Stimulated activated CD8-positive, alpha-beta memory T cell treated with anti-CD3 and anti-CD28 coated beads, Interleukin-12 subunit alpha, Interleukin-12 subunit beta, amount 100 ng/mL, for 24 hours (primary cell): Measurements from ENCODE around the gene LRAT.
"Not testable (repeated sequence)": the region's sequence is repeated elsewhere in the genome, so short reads cannot be mapped to it uniquely, and the experiment has no call there.

Experiments
- DNase-seq: peaks from one replicate; pipeline ENCODE4 v3.0.0-alpha.2; 2020; ENCODE audit errors: extremely low read depth

The LRAT gene

DNA sequence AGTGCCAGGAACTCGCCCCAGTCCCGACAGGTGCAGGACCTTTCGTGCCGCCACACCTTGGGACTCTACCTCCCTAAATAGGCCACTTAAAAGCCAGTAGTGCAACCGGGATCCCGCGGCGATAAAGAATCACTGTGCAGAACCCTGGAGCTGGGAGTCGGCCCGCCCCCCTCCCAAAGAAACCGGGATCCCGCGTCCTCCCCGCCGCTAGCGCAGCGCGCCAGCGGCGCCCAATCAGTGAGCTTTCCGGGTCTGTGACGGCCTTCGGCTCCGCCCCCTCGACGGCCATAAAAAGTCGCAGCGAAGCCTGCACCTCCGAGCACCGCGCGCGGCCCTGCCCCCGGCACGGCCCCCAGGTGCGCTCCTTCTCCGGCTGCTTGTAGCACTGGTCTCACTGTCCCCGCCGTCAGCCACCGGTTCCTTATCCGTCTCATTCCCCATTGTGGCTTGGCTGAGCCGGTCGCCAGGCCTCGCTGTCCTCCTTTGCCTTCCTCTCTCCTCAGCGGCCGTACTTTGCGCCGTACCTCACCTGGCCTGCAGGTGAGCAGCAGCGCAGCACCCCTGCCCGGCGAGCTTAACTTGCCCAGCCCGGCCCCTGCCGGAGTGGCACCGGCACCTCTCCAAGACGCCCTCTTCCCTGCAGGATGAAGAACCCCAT lies at the start of gene LRAT:
Gene LRAT, plus strand, starts transcription at position 318 of the 658 bp plus-strand sequence. Its CDS starts 327 bp downstream, at position 645.
- no peak for DNase-seq

DNA sequence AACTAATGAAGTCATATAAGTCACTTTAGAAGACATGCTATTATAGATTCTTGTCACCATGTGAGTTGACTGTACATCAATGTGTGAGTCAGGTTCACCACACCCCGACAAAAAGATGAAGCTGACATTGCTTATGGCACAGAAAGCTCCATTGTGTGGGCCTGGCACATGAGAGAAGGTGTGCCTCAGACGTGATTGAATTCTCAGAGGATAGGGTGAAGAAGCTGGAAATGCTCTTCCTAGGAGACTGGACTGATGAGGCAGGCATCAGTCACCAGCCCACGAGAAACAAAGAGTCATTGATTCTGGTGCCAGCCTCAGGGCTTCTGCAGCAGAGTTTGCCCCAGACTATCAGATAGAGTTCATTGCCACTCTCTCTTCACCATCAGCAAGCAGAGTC lies 35.9 kb upstream of the LRAT start:
- no peak for DNase-seq

DNA sequence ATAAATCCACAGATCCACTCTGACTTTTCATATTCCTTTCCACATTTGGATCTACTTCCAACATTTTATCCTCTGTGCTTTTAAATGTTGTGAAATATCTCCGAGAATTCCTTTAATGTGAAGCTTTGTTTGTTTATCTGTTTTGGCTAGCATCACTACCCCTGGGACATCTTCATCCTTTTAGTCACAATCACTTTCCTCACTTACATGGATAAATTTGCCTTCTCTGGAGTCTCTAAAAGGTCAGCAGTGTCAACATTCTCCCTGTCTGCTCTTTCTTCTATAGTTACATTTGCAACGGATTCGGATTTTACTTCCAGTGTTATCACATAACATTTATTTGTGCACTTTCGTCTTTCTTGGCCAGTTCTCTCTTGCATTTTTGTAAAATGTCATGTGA lies 34.2 kb upstream of the LRAT start:
- DNase-seq, result no peak

DNA sequence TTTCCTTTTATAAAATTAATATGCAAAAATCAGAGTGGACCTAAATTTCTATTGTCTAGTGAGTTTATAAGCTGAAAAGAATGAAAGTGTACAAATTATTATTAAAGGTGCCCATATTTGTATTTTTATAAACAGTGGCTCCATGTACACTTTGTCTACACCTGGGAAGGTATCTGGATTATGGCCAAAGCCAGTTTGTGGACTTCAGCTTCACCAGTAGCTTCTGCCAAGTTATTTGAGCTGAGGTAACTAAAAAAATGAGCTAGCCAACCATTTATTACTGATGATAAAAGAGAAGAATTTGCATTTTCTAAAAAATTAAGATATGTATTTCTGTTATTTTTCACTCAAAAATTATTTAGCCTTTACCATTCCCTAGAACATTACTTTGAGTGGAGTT lies 32.3 kb upstream of the LRAT start:
- DNase-seq, result no peak

DNA sequence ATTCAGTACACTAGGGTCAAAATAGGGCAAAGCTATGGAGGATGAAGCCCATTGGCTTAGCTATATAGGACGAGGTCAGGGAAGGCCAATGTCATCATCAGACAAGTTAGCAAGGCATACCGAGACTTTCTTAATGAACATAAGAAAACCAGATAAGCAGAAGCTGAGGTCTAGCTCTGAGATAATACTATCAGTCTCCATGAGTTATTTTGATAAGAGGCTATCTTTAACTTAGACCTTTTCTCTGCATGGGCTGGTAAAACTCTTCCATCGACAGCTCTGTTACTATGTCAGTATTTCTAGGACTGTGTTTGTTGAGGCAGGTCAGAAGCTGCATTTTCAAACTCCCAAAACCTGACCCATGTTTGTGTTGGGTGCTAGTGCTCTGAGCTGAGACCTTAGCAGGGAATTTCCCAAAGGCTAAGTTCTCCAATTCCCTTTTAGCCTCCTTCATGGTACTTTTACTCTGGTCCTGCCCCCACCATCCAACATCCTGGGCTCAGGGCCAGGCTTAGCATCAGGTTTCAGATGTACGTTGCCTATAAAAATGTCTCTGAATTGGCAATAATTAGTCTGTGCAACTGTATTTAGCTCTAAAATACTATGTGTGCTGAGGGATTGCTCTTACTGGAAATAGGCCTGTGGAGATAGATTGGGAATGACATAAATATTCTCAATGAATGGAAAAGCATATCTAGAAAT lies 29.3 kb upstream of the LRAT start:
- DNase-seq, result no peak

DNA sequence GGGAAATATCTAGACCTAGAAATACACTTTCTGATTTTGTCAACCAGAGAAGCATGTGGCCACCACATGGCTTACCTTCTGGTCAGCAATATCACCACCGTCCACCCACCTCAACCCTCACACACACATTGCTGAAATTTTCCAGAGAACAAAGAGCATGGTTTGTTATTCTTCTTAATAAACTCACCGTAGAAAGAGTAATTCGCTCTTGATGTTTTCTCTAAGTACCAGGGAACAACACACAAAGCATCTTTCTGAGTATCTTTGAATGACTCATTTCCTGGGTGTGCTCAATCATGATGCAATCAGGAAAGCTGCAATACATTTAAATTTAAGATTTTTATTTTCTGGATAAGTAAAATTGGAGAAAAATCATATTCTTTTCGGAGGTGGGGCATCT lies 24.7 kb upstream of the LRAT start:
- no peak for DNase-seq

DNA sequence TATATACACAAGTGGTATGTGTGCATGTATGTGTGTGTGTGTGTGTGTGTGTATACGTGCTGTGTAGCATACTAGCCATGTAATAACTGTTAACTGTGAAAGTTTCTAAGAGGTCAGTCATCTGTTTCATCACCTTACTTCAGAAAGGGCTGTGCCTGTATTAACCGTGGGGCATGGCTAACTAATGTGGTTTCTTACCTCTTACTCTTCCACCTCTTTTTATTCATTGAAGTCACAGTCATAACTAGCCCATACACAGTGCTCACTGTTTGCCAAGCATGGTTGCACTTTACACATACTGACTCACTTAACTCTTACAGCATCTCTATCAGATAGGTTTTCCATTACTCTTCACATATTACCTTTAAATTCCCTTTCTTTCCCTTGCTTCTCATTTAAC lies 23.7 kb upstream of the LRAT start:
- DNase-seq, result no peak

DNA sequence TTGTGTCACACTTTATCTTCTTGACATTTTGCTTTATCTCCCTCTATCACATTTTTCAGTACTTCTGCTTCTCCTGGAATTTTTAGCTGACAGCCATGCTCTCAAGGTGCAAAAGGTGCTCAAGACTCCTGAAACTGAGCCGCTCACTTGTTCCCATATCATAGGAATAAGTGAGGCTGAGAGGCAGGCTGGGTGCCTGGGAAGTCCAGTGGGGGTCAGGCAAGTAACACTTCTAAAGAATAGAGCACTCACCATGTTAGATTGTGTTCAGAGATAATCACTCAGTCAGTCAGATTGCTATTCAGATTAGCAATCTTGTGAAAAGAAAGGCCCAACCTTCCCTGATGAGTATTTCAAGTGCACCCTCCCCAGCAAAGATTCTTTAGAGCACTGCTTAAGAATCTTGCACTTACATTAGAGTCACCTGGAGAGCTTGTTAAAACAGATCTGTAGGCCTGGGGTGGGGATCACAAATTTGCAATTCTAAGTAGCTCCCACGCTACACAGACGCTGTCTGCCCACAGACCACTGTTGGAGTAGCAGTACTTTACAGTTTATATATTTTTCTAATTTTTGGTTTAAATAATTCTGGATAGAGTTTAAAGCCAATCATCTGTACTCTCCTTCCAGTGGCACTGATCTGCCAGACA lies 23.1 kb upstream of the LRAT start:
- no peak for DNase-seq

DNA sequence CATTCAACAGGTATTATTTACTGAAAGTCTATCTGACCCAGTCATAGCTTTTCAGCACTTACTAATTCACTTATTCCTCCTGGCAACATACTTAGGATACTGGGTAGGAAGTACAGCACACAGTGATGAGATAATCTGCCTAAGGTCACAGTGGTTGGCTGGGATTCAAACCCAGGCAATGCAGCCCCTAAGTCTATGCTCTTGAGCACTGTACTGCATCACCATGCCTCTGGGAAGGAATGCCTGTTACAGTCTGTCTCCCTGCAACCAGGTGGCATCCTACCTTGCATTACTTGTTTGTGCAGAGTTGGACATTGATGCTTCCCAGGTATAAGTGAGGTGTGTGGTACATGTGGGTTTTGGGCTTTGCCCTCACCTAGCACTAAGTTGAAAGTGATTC lies 21.5 kb upstream of the LRAT start:
- no peak for DNase-seq

DNA sequence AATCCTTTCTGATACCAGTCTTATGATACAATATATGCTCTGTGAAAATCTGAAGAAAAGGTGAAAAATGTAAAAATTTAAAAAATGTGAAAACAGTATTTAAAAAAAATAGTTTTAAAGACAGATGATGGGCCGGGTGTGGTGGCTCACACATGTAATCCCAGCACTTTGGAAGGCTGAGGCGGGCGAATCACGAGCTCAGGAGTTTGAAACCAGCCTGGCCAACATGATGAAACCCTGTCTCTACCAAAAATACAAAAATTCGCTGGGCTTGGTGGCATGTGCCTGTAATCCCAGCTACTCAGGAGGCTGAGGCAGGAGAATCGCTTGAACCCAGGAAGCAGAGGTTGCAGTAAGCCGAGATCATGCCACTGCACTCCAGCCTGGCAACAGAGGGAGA lies 20.2 kb upstream of the LRAT start:
- DNase-seq, result not testable (repeated sequence)

DNA sequence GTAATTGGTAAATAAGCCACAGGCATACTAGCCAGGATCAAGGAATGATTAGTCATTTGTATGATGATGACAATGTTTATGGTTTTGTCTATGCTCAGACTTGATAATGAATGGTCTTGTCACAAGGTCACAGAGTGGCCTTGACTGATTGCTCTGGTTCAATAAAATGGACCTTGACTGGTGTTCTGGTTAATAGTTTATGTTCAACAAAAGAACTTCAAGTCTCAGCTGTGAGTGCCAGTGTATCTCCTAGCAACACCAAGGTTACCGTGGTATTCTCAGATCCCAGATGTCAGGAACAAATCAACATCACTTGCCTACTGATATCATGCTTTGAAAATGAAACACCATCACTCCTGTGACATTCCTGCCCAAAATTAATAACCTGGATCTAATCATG lies 16.3 kb upstream of the LRAT start:
- no peak for DNase-seq

DNA sequence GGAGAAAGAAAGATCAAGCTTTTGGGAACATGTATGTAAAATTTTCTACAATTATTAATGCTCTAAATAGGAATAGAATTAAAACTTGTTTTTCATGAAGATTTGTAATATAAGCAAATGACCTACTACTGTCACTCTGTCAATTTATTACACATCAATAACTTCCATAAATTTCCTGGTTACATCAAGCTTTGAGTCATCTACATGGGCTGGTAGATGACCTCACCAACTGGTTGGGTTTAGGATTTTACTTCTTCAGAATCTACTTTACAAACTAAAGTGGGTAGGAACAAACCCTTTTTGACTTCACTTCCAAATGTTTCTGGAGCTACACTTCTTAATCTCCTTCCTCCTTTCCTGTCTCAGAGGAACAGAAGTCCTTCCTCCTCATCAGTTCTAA lies 12.0 kb upstream of the LRAT start:
- DNase-seq, result no peak

DNA sequence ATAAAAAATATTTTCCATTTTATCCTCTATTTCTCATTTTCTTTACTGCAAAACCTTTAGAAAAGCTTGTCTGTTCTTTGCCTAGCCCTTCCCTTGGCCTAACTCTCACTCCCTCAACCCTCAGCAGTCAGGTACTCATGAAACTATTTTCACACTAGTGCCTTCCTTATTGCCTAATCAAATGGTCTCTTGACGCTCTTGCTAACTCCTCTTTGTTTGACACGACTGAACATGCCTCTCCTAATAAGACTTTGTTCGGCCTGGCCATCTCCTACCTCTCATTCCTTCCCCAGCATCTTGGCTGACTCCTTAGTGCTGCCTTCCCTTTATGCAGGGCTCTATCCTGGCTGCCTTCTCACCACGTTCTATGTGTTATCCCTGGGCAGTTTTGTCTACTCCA lies 11.1 kb upstream of the LRAT start:
- no peak for DNase-seq

DNA sequence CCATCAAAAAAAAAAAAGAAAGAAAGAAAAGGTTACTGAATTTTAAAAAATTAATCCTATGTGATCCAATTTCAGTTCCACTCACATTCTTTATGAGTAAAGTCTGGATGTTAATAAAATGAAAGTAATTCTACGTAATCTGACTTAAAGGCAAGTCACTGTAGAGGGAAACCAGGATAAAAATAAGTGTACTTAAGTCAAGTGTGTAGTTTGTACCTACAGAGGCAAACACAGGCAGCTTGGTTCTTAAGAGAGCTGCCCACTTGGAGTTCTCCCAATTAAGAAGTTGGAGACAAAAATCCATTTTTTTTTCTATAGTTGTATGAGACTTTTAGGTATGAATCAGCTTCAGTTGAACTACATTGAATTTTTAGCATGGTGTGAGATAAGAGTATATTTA lies 7.0 kb upstream of the LRAT start:
- no peak for DNase-seq

DNA sequence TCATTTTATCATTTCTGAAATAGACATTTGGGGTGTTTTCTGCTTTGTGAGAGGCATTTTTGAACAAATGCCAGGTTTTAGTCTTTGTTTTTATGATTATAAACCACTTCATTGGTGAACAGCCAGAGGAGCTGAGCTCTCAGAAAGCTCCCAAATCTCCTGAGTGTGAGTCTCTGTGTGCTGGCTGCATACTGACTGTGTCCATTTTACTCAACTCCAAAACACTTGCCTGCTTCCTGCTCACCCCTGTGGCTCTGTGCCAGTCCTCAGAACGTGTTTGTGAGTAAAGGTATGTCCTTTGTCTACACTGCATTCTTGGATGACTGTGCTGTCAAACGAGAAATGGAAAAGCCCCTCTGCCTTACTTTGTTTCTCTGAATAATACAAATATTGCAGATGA lies 5.4 kb upstream of the LRAT start:
- DNase-seq, result no peak

DNA sequence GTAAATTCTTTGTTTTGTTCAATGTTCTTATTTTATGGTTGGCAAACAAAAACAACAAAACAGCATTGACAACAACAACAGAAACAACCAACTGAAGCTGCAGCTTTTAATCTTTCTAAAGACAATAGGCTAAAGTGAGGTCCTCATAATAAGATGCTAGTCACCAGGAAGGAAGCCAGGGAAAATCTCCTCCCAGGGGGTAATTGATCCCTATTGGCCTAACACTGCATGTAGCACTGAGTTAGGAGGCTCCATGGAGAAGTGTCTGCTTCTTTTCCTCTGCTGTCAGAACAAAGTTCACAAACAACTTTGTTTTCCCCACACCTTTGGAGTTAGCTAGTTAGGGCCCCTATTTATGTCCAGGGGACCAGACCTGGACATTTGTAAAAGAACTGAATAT lies 4.7 kb upstream of the LRAT start:
- no peak for DNase-seq

DNA sequence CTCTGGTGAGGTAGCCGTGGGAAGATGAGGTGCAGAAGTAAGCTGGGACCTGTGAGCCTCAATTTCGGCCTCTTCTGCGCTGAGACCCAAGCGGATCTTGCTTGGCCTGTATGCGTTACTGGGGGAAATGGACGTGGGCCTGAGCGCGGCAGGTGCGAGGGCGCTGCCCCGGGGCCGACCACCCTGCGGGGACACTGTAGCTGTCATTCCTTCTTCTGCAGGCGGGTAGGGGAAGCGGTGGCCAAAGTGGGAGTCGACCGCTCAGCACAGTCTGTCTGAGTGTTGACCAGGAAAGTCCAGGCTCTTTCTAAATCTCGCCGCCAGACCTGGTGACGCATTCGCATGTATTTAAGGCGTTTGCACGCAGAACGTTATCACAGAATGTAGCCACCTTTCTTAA lies 3.3 kb upstream of the LRAT start:
- no peak for DNase-seq

DNA sequence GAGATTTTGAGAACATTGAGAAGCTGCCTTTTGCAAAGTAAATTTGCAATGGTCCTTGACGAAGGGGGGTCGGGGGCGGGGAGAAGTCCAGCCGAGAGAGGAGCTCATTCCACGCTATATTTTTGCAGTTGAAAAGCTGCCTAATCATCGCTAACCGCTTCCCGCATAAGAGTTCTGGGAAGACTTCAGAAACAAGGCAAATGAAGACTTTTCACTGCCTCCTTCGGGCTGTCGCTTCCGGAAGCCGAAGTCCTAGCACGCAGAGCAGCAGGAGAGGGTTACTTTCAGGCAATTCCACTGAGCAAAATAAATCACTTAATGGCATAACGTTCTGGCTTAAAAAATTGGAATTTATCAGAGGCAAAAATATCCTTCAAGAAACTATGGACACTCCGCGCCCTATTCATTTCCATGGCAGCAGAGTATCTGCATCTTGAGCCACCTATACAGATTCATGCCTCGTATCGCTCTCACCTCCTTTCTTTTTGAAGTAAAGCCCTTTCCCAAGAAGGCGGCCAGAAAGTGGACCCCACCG lies 2.6 kb upstream of the LRAT start:
- no peak for DNase-seq

DNA sequence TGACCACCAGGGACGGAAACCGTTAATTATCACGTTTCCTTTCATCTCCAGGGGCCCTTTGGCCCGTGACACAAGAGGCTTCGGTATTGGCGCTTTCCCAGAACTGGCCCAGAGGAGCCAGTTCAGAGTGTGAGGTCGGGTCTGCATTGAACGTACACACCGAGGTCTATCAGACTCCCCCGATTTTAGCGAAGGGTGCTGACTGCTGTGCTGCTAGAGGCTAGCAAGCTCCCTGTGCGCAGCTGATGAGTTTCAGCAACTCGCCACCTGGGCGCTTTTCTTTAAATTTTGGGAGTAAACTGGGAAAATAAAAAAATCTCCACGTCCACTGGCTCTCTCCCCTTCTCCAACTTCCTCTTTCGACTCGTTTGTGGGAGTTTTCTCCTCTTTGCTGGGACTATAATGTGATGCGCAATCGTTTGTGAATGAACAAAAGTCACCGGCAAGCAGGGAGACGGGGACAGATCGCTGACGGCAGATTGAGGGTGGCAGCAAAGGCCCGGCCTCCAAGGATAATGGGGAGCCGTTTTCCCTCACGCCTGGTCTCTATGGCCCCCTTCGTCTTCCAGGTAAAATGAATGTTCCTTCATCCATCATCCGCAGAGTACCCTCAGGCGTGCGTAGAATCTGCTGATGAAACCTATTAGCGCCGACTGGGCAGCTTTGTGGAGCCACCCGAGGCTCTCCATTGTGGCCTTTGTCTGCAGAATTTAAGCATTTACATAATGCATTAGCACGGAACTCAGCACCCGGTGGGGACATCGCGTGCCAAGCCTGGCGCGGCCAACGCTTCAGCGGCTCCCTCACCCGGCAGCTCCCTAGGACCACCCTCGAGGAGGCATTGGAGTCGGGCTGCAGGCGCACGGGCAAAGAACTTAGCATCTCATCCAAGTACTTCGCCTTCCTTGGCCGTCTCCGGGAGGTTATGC lies 1.6 kb upstream of the LRAT start:
- no peak for DNase-seq

DNA sequence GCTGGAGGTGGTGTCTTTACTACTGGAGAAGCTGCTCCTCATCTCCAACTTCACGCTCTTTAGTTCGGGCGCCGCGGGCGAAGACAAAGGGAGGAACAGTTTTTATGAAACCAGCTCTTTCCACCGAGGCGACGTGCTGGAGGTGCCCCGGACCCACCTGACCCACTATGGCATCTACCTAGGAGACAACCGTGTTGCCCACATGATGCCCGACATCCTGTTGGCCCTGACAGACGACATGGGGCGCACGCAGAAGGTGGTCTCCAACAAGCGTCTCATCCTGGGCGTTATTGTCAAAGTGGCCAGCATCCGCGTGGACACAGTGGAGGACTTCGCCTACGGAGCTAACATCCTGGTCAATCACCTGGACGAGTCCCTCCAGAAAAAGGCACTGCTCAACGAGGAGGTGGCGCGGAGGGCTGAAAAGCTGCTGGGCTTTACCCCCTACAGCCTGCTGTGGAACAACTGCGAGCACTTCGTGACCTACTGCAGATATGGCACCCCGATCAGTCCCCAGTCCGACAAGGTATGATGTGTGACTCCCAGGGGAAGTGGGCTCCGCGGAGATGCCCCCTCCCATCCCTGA lies 634 bp downstream of the LRAT start:
- no peak for DNase-seq

DNA sequence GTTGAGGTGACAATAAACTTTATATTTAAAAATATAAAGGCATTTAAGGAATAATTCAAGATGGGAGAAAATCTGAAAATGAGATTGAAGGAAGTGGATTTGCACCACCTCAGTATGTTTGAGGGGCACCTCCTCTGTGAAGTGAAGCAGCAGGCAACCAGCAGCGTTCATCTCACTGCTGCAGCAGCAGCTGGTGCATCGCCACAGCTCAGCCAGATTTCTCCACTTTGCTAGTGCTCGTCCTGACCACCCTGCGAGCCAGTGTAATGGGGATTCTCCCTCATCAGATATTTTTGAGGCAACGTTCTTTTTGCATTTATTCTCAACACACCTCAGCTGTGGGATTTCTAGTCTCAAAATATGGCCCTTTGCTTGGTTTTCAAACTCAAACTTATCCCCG lies 13.9 kb downstream of the LRAT start:
- DNase-seq, result no peak

DNA sequence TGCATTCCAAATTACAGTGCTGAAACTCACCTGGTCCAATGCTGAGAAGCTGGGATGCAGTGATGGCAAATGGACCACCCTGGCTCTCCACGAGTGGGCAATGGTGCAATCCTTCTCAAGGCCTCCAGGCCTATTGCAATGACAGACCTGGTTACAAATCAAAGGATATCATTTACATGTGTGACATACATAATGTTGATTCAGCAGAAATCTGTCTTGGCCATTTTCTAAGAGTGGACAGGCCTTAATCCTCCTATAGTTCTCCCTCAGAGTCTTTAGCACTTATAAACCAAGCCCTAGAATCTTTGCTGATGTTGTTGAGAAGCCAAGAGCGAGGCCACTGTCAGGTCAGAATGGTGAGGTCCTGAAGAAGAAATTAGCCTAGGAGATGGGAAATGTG lies 17.1 kb downstream of the LRAT start:
- no peak for DNase-seq
